GDM1 (cell line): ENCODE results near the gene NDOR1.
A peak's percentile ranks its signal among the peaks of the same experiment; 100 is the strongest.

Experiments used
- DNase-seq: peaks from one replicate; lab custom pipeline; 2025; lab: John Stamatoyannopoulos, UW

Gene NDOR1

DNA sequence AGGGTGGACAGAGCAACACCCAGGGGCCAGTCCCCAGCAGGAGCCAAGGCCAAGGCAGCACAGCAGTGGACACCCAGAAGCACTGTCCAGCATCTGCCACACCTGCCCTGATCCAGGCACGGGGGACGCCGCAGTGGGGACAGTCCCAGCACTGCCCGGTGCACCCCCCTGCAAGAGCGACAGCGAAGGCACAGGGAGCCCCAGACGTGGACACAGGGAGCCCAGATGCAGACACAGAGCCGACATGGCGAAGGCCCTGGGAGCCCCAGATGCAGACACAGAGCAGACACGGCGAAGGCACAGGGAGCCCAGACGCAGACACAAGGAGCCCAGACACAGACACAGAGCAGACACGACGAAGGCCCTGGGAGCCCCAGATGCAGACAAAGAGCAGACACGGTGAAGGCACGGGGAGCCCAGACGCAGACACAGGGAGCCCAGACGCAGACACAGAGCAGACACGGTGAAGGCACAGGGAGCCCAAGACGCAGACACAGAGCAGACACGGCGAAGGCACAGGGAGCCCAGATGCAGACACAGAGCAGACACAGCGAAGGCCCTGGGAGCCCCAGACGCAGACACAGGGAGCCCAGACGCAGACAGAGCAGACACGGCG lies 21.4 kb upstream of the NDOR1 start:
- DNase-seq, result no peak

DNA sequence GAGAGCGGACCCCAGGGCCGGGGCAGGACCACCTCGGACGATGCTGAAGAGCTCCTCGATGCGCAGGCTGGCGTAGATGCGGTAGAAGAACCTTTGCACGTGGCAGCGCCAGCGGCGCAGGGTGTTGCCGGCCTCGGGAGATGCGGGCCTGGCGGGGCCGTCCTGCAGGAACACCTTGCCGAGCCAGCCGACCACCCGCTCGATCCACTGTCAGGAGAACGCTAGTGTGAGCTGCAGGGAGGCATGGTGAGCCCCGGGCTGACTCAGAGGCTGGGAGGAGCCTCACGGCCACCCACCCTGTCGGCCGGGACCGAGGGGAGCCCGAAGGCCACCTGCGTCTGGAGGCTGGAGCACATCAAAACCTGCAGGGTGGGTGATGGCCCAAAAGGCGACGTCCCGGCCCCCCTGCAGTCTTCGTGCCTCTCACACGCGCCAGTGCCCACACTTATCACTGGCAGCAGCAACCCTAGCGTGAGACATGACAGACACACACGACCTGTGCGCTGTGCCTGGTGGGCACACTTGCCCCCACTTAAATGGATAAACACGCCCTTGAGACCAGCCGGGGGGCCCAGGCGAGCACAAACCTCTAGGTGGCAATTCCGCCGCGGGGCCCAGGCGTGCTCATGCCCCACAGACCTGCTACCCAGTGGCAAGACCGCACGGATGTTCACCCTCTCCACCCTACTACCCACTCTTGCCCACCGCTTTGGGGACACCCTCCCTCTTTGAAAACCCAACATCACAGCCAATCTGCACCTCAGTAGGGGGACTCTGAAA lies 20.4 kb upstream of the NDOR1 start:
- no peak for DNase-seq

DNA sequence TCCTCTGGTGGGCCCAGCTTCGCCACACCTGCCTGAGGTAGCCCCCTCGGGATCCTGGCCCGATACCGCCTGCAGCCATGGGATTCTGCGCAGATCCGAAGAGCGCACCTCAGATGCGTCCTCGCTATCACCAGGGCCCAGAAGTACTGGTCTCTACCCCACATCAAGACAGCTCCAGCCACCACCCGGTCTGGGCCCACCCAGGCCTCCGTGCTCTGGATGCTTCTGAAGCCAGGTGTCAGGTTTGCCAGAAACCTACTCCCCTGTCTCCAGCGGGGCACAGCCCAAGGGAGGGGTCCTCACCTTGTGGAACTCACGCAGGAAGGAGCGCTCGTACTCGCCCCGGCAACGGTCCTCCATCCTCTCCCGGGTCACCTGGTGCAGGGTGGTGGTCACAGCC lies 19.6 kb upstream of the NDOR1 start:
- no peak for DNase-seq

DNA sequence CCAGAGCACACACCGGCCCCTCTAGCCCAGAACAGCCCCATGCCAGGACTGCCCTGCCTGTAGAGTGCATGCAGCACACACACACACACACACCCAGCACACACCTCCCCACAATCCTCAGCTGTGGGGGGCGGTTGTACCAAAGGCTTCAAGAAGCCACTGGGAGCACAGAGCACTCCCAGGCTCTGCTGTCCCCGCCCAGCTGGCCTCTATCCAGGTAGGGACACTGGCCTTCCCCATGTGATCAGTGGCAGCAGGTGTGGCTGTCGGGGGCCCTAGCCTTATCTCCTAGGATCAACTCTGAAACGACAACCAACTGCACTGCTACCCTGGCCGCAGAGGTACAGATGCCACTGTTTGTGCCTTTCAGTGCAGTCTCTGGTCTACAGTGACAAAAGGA lies 19.1 kb upstream of the NDOR1 start:
- DNase-seq, result no peak

DNA sequence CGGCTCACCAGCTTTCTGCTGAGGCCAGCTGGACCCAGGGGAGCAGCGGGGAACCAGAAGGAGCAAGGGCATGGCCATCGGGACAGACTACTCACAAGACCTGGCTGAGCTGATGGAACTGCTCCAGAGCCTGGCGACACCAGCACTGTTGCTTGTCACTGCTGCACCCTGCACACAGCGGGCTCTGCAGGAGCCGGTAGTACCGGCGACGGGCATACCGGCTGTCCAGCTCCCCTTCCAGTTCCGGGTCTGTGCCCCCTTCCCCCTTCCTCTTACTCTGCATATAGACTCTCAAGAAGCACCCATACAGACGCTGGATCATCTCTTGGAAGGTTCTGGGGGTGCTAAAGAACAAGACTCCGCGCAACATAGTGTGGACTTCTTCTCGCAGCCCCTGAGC lies 18.1 kb upstream of the NDOR1 start:
- no peak for DNase-seq

DNA sequence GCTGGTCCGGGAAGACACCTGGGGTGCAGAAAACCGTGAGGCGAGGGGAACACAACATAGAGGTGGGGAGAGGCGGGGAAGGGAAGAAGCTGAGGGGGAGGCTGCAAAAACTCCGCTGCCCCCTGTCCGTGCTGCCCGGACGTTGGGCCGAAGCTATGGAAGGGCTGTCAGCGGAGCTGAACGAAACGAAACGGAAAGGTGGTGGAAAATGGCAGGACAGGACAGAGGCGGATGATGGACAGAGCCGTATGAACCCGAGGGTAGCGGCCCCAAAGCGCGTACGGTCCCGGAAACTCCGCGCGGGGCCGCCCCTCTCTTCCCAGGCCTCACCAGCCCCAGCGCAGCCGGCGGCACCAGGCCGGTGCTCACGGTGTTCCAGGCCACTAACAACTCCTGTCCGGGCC lies 17.4 kb upstream of the NDOR1 start:
- no peak for DNase-seq

DNA sequence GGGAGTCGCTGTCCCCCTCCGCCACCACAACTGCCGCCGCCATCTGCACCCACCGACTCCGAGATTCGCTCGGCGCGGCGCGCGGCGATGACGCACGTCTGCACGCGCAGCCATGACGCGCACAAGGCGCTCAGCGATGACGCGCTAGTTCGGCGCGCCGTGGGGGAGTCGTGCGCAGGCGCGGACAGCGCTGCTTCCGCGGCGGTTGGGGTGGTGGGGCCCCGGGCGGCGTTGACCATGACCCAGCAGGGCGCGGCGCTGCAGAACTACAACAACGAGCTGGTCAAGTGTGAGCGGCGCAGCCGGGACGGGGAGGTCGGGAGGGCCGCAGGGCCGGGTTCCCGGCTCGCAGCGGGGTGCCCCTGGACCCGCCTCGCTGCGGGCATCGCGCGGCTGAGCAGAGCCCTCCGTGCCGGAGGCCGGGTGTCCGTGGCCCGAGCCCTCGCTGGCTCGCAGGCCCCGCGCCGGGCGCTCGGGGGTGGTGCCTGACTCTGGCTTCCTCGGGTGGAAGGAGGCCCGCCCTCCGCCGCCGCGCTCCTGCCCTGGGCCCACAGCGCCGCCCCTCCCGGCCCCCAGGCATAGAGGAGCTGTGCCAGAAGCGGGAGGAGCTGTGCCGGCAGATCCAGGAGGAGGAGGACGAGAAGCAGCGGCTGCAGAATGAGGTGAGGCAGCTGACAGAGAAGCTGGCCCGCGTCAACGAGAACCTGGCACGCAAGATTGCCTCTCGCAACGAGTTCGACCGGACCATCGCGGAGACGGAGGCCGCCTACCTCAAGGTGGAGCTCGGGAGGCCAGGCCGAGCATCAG lies 16.8 kb upstream of the NDOR1 start, which contains the start of the genes ANAPC2 and SSNA1:
ANAPC2 (minus strand) TSS at position 71 of the 807 bp plus-strand sequence; CDS start at position 43, 28 bp downstream.
SSNA1 (plus strand) TSS at position 187 of the 807 bp plus-strand sequence; CDS start at position 238, 51 bp downstream.
- peak; percentile 92 for DNase-seq

DNA sequence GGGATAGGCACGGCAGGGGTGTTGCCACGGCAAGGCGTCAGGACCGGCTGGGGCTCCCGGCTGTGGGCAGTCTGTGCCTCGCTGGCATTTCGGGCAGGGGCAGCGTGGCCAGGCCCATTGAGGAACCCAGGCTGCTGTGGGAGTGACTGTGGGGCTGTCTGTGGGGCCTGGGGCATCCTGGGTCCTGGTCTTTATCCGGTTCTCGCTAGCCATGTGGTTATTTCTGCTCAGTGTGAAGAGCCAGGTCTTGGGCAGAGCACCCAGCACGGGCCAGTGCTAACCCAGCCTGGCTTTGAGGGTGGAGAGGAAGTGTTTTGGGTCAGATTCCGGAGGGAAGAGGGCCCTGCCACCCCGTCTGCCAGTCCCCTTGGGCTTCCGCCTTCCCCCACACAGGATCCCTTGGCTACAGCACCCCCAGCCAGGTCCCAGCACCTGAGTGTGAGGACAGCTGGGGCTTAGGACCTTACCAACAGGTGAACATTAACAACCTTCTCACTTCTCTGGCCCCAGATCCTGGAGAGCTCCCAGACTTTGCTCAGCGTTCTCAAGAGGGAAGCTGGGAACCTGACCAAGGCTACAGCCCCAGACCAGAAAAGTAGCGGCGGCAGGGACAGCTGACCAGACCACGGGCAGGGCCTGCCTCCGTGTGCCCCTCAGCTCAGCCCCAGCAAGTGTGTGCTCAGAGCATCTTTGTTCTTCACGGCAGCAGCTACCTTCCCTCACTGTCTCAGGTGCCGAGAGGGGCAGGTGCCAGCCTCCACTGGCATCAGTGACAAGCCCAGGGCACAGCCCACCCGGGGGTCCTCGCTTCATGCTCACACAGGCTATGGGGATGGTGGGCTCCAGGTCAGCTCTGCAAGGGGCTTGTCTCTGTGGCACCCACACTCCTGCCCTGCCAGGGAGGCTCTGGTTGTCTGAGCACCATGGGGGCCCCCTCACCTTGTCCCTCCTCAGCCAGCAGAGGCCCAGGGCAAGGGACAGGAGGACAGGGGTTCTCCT lies 15.9 kb upstream of the NDOR1 start:
- no peak for DNase-seq

DNA sequence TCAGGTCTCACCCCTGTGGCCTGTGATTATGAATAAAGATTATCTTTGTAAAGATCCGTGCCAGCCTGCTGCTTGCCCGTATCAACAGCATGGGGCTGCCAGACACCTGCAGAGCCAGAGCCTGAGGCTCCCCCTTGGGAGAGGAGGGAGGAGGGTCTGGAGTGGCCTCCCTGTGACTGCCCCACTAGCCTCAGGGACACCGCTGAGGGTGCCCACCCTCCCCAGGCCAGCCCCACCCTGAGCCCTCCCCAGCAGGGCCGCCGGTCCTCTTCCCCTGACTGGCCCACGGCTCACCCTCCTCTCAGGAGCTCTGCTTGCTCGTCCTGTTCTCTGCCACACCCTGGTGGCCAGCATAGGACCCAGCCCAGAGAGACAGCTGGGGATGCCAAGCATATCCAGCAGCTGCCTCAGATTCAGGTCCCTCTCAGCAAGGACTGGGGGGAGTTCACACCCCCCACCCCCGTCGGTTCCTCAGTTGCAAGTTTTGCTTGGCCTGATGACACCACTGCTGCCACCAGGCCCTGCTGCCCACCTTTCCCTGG lies 15.1 kb upstream of the NDOR1 start:
- no peak for DNase-seq

DNA sequence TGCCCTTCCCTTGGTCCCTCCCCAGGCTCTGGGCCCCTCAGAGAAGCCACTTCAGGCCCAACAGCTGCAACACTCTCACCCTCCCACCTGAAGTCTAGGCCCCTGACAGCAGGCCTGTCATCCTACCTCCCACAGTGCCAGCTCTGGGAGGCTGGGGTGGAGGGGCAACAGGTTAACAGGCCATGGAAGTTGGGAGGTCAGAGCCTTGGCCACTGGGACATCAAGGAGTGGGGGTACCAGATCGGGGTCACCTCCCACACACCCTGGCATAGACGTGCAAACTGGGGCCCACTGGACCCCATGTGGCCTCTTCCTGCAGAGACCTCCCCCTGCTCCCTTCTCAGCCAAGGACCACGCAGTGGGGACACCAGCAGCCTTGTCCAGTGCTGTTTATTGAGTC lies 14.3 kb upstream of the NDOR1 start:
- no peak for DNase-seq

DNA sequence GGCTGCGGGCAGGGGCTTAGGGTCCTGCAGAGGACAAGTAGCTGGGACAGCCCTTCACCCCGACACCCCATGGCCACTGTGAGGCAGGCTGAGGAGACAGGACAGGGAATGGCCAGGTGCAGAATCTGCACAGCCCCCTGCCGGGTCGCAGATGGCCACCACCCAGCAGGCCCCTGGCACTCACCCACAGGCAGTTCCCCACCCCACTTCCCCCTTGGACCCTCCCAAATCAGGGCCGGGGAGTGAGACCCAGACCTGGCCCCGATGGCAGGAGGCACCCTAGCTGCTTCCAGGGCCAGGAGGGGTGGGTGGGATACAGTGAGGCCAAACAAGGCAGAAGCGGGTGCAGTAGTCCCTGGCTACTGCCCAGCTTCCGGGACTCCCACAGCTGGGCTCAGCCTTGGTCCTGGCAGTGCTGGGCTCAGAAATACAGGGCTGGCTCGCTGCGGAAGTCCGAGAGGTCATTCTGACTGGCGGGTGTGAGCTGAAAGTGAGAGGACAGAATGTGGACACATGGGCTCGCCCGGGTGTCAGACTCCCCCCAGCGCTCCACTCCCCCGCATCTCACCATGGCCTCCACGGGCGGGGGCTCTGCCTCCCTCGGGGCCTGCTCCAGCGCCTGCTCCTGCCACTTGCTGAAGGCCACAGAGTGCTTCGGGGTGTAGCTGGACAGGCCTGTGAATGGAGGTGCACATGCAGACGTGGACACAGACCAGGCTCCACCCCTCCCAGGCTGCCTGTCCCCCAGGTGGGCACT lies 13.6 kb upstream of the NDOR1 start:
- DNase-seq, result no peak

DNA sequence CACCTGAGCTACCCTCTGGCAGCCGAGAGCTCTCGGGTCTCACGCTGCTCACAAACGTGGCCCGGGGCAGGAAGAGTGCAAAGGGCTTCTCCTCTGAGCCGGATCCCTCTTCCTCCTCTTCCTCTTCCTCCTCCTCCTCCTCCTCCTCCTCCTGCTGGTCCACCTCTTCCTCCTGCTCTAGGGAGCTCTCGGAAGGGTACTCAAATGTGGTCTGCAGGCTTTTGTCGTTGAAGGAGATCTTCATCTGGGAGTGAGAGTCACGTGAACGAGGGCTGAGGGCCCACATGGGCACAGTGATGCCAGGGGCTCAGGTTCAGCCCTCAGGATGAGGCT lies 13.1 kb upstream of the NDOR1 start:
- DNase-seq, result no peak

DNA sequence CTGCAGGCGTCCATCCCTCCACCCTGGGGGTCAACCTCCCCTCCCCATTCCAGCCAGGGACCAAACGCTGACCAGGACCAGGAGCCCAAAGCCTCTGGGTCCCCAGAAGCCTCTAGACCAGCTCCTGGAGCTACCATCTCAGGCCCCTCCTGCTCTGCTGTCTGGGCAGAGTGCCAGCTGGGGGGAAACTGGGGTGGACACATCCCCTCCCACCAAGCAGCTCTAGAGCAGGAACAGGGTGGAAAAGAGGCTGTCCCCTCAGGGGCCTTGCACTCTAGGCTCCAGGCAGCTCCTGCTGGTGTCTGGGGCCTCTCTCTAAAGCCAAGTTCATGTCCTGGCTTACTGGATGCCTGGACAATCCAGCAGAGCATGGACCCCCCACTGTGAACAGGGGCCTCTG lies 12.6 kb upstream of the NDOR1 start:
- no peak for DNase-seq

DNA sequence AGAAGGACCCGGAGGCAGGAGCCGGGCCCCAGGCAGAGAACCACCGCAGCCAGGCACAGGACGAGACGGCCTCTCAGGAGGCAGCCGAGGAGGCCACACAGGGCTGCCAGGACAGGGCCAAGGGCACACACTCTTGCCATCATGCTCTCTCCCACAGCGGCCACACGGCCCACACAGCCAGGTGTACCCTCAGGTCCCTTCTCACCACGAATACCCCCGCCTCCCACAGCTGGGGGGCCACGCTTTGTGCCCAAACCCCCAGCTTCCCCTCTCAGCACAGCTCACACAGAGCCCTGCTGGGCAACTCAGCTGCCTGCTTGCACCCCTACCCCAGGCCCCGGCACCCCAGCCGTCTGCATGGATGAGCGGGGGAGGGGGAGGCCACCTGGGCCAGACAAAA lies 11.7 kb upstream of the NDOR1 start:
- no peak for DNase-seq

DNA sequence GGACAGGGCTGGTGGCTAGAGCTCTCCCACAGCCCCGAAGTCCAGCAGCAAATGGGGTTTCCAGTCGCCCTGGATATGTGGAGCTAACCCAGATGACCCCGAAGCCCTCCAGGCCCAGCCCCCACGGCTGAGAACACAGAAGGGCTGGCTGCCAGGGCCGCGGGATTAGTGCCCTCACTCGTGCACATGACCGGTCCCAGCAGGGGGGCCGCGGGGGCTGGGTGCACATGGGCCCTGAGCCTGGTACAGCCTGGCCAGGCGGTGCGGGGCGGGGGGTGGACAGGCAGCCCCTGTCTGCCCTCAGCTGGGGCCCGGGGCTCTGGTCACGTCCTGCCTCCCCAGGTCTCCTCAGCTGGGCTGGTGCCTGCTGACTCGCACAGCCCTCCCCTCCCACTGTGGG lies 11.1 kb upstream of the NDOR1 start:
- no peak for DNase-seq

DNA sequence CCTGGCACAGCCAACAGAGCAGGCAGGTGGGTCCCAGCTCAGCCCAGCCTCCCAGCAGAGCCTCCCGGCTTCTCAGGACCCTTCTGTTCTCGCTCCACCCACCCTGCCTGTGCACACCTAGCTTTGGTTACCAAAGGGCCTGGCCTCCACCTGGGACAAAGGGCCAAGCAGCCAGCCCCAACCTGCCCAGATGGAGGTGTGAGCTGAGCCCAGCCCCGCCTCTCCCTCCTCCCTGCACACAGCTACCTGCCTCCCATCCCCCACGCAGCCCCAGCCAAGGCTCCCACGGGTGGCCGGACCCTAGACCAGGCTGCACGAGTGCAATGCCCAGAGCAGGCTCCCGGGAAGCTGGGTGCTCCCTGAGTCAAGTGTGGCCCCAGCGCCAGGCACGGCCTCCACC lies 10.6 kb upstream of the NDOR1 start:
- no peak for DNase-seq

DNA sequence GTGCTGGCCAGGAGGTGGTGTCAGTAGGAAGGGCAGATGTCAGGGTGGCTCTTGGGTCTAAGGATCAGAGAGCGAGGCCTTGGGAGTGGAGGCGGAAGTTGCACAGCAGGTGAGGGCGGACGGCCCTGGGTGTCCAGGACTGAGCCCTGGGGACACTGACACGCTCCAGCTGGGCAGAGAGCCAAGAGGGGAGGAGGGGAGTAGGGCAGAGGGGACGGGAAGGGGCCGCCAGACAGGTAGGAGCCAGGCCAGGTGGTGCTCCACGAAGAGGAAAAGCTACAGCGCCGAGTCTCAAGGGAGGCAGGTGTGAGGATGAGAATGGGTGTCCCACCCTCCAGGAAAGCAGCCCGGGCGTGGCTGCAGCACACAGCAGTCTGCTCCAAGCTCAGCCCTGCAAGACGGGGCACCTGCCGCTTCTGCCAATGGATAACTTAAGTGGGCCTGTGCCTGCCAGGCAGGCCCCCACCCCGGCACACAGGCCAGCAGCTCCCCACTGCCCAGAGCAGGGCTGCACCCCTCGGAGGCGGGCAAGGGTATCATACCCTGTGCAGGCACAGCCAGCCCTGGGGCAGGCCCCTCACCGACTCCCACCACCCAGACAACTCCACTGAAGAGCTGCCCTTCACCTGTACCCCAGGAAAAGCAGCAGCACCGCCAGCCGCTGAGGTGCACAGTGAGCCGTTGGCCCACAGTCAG lies 9.8 kb upstream of the NDOR1 start:
- no peak for DNase-seq

DNA sequence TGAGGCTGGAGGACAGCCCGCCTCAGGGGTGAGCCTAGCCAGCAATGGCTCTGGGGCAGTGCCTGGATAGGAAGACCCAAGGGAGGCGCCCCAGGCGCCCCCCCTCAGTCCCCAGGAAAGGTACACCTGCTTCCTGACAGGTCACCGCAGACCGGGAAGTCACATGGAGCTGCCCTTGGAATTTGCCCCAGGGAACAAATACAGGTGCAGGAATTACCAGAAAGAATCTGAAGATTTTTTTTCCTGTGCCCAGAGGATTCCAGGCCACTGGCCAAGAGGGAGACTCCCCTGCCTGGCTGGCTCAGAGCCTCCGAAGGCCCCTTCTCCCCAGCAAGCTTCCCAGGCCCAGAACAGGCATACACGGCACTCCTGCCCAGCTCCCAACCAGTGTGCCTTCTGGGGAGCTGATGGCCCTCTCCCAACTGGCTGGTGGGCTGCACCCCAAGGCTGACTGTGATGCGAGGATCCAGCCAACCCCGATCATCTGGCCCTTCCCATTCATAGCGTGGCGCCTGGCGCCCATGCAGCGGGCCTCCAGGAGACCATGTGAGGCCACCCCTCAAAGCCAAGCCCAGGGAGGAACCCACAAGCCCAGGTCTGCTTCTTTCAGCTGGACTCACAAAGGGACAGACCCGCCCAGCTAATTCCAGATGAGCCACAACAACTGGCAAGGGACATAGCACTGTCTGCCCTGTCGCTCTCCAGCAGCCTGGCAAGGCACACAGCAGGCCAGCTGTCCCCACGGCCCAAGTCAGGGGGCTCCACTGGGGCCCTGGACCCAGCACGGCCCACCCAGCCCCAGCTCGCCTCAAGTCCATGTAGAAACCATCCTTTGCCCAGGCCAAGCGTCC lies 7.2 kb upstream of the NDOR1 start:
- no peak for DNase-seq

DNA sequence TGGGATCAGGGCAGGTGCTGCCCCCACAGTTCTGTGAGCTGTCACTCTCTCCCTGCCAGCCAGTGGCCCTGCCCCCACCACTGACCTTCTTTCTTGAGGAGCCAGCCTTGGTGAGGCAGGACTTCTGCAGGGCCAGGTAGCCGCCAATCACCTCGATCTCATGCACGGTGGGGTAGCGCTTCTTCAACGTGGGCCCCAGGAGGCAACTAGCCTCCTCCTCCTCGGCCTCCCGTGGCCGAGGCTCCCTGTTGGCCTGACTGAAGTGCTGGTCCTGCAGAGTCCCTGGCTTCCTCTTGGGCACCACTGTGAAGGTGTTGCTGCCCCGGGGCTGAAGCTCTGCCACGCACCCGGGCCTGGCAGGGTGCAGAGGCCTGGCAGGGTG lies 6.6 kb upstream of the NDOR1 start:
- DNase-seq, result no peak
